B cell (primary cell): ENCODE measurements around the gene LMTK3. TPM values are rescaled to one million over a fixed set of nuclear protein-coding genes. Genes with fewer than 3 reads are reported as not detected.

ENCODE experiments used
- ATAC-seq: fragments of 200-7000 bp; cut with Tn5 transposase; one replicate; pipeline ENCODE4 v1.10.0; 2021; ENCODE audit warnings: low read depth, mild to moderate bottlenecking, moderate number of reproducible peaks, moderate library complexity
- CTCF ChIA-PET: fragments of 350-600 bp; sonication (Branson Sonifier 250); formaldehyde crosslinking; loops from one replicate; lab custom pipeline; 2021; ENCODE audit warnings: antibody characterized with exemption, inconsistent platforms; lab: Charles Lee
- POLR2A ChIA-PET: fragments of 350-600 bp; sonication (Branson Sonifier 250); formaldehyde crosslinking; loops from one replicate; lab custom pipeline; 2021; ENCODE audit warnings: antibody characterized with exemption; lab: Charles Lee
- DNase-seq: peaks from one replicate; pipeline ENCODE4 v3.0.0; 2013
- H2AFZ ChIP-seq: 2 replicates; pipeline ENCODE4 v1.6.1; 2012; ENCODE audit warnings: mild to moderate bottlenecking, low read depth, low read length; ENCODE audit not compliant: insufficient read depth, poor library complexity, severe bottlenecking
- H3K27ac ChIP-seq, 2 donors: 1 replicate in 1 of 2; 2 replicates in 1 of 2; pipeline ENCODE4 v1.5.1; 2012 to 2013; ENCODE audit warnings: low read length in 2 of 2, mild to moderate bottlenecking in 2 of 2, moderate library complexity in 1 of 2
- H3K27me3 ChIP-seq, 4 experiments: fragments of 200-600 bp in 1 of 4; sonication (generic) in 1 of 4; replicated peaks in 1 of 4; 1 replicate in 2 of 4; 2 replicates in 2 of 4; pipeline versions ENCODE4 v1.6.1 to v1.7.0; 2013 to 2016; ENCODE audit warnings: low read length in 3 of 4, mild to moderate bottlenecking in 2 of 4, mixed read lengths in 1 of 4, moderate library complexity in 1 of 4; ENCODE audit not compliant: insufficient read depth in 4 of 4, control insufficient read depth in 3 of 4; ENCODE audit errors: control extremely low read depth in 1 of 4
- H3K36me3 ChIP-seq, 2 experiments: replicated peaks in 1 of 2; 1 replicate in 1 of 2; 2 replicates in 1 of 2; pipeline versions ENCODE4 v1.6.1 to v1.7.1; 2013; ENCODE audit warnings: low read length in 1 of 2; ENCODE audit not compliant: insufficient read depth in 2 of 2, control insufficient read depth in 1 of 2; ENCODE audit errors: control extremely low read depth in 1 of 2, extremely low read depth in 1 of 2
- H3K4me1 ChIP-seq, 2 donors: fragments of 200-600 bp in 1 of 2; sonication (generic) in 1 of 2; 1 replicate in 1 of 2; 2 replicates in 1 of 2; pipeline versions ENCODE4 v1.5.1 to v1.6.1; 2013 to 2017; ENCODE audit warnings: low read length in 2 of 2; ENCODE audit not compliant: control insufficient read depth in 2 of 2, insufficient read depth in 2 of 2
- H3K4me2 ChIP-seq: replicated peaks from 2 replicates; pipeline ENCODE3; 2012; ENCODE audit warnings: mild to moderate bottlenecking, low read depth, low read length; ENCODE audit not compliant: poor library complexity, severe bottlenecking
- H3K4me3 ChIP-seq, 5 experiments: fragments of 200-600 bp in 1 of 5; sonication (generic) in 1 of 5; 1 replicate in 3 of 5; 2 replicates in 2 of 5; pipeline versions ENCODE4 v1.5.1 to v1.7.0; 2011 to 2016; ENCODE audit warnings: low read length in 4 of 5, mild to moderate bottlenecking in 4 of 5, low read depth in 2 of 5, control low read depth in 1 of 5, moderate library complexity in 1 of 5; ENCODE audit not compliant: insufficient read depth in 1 of 5; ENCODE audit errors: control extremely low read depth in 1 of 5, extremely low read depth in 1 of 5
- H3K79me2 ChIP-seq: fragments of 200-600 bp; sonication (generic); one replicate; pipeline ENCODE4 v1.6.0; 2016; ENCODE audit warnings: low read length; ENCODE audit not compliant: control insufficient read depth, insufficient read depth
- H3K9ac ChIP-seq: fragments of 200-600 bp; sonication (generic); 2 replicates; pipeline ENCODE4 v1.6.1; 2017; ENCODE audit warnings: mild to moderate bottlenecking, low read length, moderate library complexity
- H3K9me3 ChIP-seq, 3 donors: one replicate each; pipeline versions ENCODE4 v1.6.1 to v1.7.1; 2013; ENCODE audit warnings: low read length in 2 of 3; ENCODE audit not compliant: control insufficient read depth in 2 of 3, insufficient read depth in 1 of 3; ENCODE audit errors: control extremely low read depth in 1 of 3
- H4K20me1 ChIP-seq: 2 replicates; pipeline ENCODE4 v1.6.0; 2012; ENCODE audit warnings: mild to moderate bottlenecking, low read length; ENCODE audit not compliant: insufficient read depth, control insufficient read depth, poor library complexity, severe bottlenecking
- H3K27ac Mint-ChIP-seq: one replicate; pipeline ENCODE4 v1.8.0; 2021; ENCODE audit warnings: mixed read lengths
- H3K27me3 Mint-ChIP-seq: one replicate; pipeline ENCODE4 v1.8.0; 2021; ENCODE audit warnings: mixed read lengths
- H3K4me1 Mint-ChIP-seq: one replicate; pipeline ENCODE4 v1.8.0; 2021; ENCODE audit warnings: mixed read lengths
- H3K4me3 Mint-ChIP-seq: one replicate; pipeline ENCODE4 v1.8.0; 2021; ENCODE audit warnings: mixed read lengths
- H3K9me3 Mint-ChIP-seq: one replicate; pipeline ENCODE4 v1.8.0; 2022; ENCODE audit warnings: mixed read lengths; ENCODE audit not compliant: insufficient read depth
- CTCF ChIP-seq: fragments of 200-600 bp; IDR thresholded peaks from one replicate; pipeline ENCODE4 v1.8.0; 2022; ENCODE audit warnings: antibody characterized with exemption, mild to moderate bottlenecking
- EZH2 ChIP-seq: IDR thresholded peaks from 2 replicates; pipeline ENCODE4 v1.6.1; 2012; ENCODE audit warnings: borderline replicate concordance, low read depth, mild to moderate bottlenecking, moderate library complexity, low read length; ENCODE audit not compliant: insufficient read depth, poor library complexity, severe bottlenecking
- WGBS: methylation state at CpG from one replicate; pipeline ENCODE4 v1.1.5; 2013; ENCODE audit warnings: missing lambda C conversion rate; ENCODE audit not compliant: insufficient coverage; 5-methylcytosine and 5-hydroxymethylcytosine counted together
- intact Hi-C: fragments of 100-400 bp; cut with micrococcal nuclease; formaldehyde crosslinking; loops from one replicate; pipeline ENCODE4 v1.10.0; 2022
- polyA plus RNA-seq: library from polyadenylated mRNA; depleted of rRNA; stranded (reverse); fragments of >200 nt; gene quantifications from 2 replicates; pipeline ENCODE4 v1.2.3, GENCODE V29; 2012
- total RNA-seq, 2 donors: library from RNA; stranded (reverse); fragments of 120-200 nt in 1 of 2; gene quantifications; 1 replicate in 1 of 2; 2 replicates in 1 of 2; pipeline versions ENCODE4 v1.2.3 to v1.2.4, GENCODE V29; 2013 to 2022

The LMTK3 gene
- total and polyA plus RNA-seq, 2 donors (not counting 1 experiment from before 2014, with no cell fraction given), result 0.19 to 1.6 TPM

- Histone ChIP-seq H3K4me1 (peaks cover 8 to 20% of the 10 kb centered on the region in 2 donors), H3K9me3 (peaks cover 0 to 2% (median 0%) of the 10 kb centered on the region in 3 donors), H3K4me3 (no peak overlapping the region), H3K27me3 (no peaks in the 10 kb centered on the region), H3K4me2 (no peak overlapping the region), H3K79me2 (no peaks in the 10 kb centered on the region), H2AFZ (no peak overlapping the region), H3K36me3 (no peaks in the 10 kb centered on the region), H4K20me1 (no peaks in the 10 kb centered on the region), H3K9ac (no peak overlapping the region), H3K27ac (no peak overlapping the region)
- H3K27ac Mint-ChIP-seq, result no peak overlapping the region
- peaks cover 17% of the 10 kb centered on the region for H3K4me1 Mint-ChIP-seq
- 96% methylated on average over 20 of the region's 37 CpGs for WGBS
- ATAC-seq (no peak), DNase-seq (no peak)
- H3K9me3 Mint-ChIP-seq, result no peaks in the 10 kb centered on the region
- peaks cover 4% of the 10 kb centered on the region for H3K27me3 Mint-ChIP-seq
- intact Hi-C loops, result no loop called here
- H3K4me3 Mint-ChIP-seq, result no peak overlapping the region
- TF ChIP-seq EZH2 (no peak), CTCF (no peak)
- ChIA-PET POLR2A (no interaction called here), CTCF (no interaction called here)
These were observed 26.6 kb downstream of the LMTK3 start for GRCh38 chr19:48484931-48485612.

DNA sequence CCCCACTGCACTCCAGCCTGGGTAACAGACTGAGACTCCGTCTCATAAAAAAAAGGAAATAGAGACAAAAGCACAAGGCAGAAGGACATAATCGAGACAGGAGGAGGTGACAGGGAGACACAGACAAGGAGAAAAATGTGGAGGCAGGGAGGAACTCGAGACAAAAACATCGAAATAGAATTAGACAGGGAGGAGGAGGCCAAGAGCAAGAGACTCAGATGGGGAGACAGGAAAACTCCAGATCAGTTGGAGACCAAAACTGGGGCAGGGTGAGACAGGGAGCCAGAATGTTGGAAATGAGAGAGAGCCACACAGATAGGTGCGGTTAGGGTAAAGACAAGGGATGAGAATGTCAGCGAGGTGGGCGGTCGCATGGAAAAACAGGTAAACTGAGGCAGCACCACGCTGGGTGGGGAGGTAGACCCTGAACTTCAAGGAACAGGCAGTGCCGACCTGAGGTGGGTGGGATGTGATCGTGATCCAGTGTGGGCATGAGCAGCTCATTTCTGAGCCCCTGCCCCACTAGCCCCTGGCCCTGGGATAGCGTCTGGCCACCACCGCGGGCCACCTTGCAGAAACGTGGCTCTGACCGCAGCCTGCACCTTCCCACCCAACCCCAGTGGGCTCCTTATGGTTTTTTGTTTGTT is 27.3 kb downstream of the LMTK3 start:
- 94% methylated on average over 11 of the region's 16 CpGs for WGBS
- H3K4me1 Mint-ChIP-seq, result peaks cover 14% of the 10 kb centered on the region

More for the DNA sequence above, 27.3 kb downstream of the LMTK3 start:
- Histone ChIP-seq H3K36me3 (no peaks in the 10 kb centered on the region), H3K79me2 (no peaks in the 10 kb centered on the region), H3K4me1 (peaks cover 4 to 13% of the 10 kb centered on the region in 2 donors), H3K4me2 (no peak overlapping the region), H4K20me1 (no peaks in the 10 kb centered on the region), H3K27ac (no peak overlapping the region), H3K27me3 (no peaks in the 10 kb centered on the region), H3K4me3 (no peak overlapping the region), H2AFZ (no peak overlapping the region), H3K9me3 (peaks cover 0 to 4% (median 0%) of the 10 kb centered on the region in 3 donors), H3K9ac (no peak overlapping the region)
- Mint-ChIP-seq H3K4me3 (no peak overlapping the region), H3K27ac (no peak overlapping the region), H3K27me3 (peaks cover 4% of the 10 kb centered on the region), H3K9me3 (no peaks in the 10 kb centered on the region)
- POLR2A ChIA-PET, result no interaction called here
- TF ChIP-seq CTCF (no peak), EZH2 (no peak)
- no peak for DNase-seq
- intact Hi-C loops, result no loop called here
- CTCF ChIA-PET, result no interaction called here
- ATAC-seq, result no peak
